ENCODE results near the gene IQSEC1.

DNA sequence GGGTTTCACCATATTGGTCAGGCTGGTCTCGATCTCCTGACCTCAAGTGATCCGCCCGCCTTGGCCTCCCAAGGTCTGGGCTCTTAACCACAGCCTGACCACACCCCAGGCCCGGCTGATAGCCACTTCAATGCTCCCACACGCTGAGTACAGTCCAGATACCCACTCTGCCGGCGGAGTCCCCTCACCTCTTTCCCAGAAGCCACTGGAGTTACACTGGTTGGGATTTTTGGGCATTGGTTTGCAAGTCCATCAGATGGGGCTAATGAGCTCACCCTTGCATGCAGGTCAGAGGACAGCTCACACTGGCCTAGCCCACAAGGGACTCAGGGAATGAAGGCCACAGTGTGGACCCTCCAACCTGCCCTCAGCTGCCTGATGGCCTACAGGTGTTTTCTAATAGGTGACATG is 60.1 kb downstream of the IQSEC1 start:
- TF ChIP-seq FOXM1 (IDR thresholded peaks at IDR 0.05; ENCODE audit: borderline replicate concordance, low read depth) (no peak), EP300 (IDR thresholded peaks at IDR 0.05; ENCODE audit: borderline replicate concordance) (no peak), CEBPB (IDR thresholded peaks at IDR 0.05) (no peak), TAF1 (IDR thresholded peaks at IDR 0.05; ENCODE audit: low read depth) (no peak), NFIC (IDR thresholded peaks at IDR 0.05) (no peak), TCF12 (IDR thresholded peaks at IDR 0.05; ENCODE audit: low read depth) (no peak), CREB1 (IDR thresholded peaks at IDR 0.05; ENCODE audit: low read depth) (no peak), RAD21 (IDR thresholded peaks at IDR 0.05; ENCODE audit: low read depth) (no peak), TEAD4 (IDR thresholded peaks at IDR 0.05) (no peak)
- TF ChIP-seq, protein P1, sequence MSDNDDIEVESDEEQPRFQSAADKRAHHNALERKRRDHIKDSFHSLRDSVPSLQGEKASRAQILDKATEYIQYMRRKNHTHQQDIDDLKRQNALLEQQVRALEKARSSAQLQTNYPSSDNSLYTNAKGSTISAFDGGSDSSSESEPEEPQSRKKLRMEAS (IDR thresholded peaks at IDR 0.05): no peak
- TF ChIP-seq, protein P2, sequence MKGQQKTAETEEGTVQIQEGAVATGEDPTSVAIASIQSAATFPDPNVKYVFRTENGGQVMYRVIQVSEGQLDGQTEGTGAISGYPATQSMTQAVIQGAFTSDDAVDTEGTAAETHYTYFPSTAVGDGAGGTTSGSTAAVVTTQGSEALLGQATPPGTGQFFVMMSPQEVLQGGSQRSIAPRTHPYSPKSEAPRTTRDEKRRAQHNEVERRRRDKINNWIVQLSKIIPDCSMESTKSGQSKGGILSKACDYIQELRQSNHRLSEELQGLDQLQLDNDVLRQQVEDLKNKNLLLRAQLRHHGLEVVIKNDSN (IDR thresholded peaks at IDR 0.05): no peak
- TF ChIP-seq, protein P3, sequence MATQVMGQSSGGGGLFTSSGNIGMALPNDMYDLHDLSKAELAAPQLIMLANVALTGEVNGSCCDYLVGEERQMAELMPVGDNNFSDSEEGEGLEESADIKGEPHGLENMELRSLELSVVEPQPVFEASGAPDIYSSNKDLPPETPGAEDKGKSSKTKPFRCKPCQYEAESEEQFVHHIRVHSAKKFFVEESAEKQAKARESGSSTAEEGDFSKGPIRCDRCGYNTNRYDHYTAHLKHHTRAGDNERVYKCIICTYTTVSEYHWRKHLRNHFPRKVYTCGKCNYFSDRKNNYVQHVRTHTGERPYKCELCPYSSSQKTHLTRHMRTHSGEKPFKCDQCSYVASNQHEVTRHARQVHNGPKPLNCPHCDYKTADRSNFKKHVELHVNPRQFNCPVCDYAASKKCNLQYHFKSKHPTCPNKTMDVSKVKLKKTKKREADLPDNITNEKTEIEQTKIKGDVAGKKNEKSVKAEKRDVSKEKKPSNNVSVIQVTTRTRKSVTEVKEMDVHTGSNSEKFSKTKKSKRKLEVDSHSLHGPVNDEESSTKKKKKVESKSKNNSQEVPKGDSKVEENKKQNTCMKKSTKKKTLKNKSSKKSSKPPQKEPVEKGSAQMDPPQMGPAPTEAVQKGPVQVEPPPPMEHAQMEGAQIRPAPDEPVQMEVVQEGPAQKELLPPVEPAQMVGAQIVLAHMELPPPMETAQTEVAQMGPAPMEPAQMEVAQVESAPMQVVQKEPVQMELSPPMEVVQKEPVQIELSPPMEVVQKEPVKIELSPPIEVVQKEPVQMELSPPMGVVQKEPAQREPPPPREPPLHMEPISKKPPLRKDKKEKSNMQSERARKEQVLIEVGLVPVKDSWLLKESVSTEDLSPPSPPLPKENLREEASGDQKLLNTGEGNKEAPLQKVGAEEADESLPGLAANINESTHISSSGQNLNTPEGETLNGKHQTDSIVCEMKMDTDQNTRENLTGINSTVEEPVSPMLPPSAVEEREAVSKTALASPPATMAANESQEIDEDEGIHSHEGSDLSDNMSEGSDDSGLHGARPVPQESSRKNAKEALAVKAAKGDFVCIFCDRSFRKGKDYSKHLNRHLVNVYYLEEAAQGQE (IDR thresholded peaks at IDR 0.05; ENCODE audit: low read depth): no peak

Data from Ishikawa (cell line).